Gastrocnemius medialis (tissue), 4 donors: ENCODE results near the gene PTER.

Experiments used
- POLR2A ChIP-seq, 2 donors: fragments of 450-650 bp; IDR thresholded peaks; one replicate each; pipeline ENCODE4 v1.6.1; 2017; ENCODE audit warnings: antibody characterized with exemption in 2 of 2, mild to moderate bottlenecking in 2 of 2, moderate library complexity in 2 of 2
- TF ChIP-seq, protein P1 (sequence below), 5 experiments: fragments of 450-650 bp in 3 of 5; fragments of 200-600 bp in 2 of 5; sonication (generic) in 2 of 5; IDR thresholded peaks in 4 of 5; conservative IDR thresholded peaks in 1 of 5; 1 replicate in 4 of 5; 2 replicates in 1 of 5; pipeline ENCODE4 v1.5.1; 2016 to 2019; ENCODE audit warnings: antibody characterized with exemption in 5 of 5, mild to moderate bottlenecking in 3 of 5, moderate library complexity in 3 of 5

DNA sequence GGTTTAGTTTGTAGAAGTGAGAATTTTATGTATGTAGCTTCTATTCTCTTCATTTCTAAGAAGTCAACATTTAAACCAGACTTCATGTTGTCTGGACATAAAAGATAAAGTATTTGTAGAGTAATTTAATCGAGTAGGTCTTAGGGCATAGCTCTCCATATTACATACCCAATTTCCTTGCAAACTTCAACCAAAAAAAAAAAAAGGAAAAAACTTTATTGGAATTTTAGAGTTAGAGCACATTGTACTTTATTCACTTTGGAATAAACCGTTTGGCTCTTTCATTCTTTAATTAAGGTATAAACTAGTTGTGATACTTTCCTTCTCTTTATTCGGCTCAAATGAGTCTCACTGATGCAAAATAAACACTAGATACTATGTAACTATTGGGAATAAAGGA lies 36.0 kb downstream of the PTER start:
- TF ChIP-seq, protein P1, sequence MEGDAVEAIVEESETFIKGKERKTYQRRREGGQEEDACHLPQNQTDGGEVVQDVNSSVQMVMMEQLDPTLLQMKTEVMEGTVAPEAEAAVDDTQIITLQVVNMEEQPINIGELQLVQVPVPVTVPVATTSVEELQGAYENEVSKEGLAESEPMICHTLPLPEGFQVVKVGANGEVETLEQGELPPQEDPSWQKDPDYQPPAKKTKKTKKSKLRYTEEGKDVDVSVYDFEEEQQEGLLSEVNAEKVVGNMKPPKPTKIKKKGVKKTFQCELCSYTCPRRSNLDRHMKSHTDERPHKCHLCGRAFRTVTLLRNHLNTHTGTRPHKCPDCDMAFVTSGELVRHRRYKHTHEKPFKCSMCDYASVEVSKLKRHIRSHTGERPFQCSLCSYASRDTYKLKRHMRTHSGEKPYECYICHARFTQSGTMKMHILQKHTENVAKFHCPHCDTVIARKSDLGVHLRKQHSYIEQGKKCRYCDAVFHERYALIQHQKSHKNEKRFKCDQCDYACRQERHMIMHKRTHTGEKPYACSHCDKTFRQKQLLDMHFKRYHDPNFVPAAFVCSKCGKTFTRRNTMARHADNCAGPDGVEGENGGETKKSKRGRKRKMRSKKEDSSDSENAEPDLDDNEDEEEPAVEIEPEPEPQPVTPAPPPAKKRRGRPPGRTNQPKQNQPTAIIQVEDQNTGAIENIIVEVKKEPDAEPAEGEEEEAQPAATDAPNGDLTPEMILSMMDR (IDR thresholded peaks at IDR 0.05 in 4 of 5, conservative IDR thresholded peaks at IDR 0.05 in 1 of 5), result no peak
- no peak for TF ChIP-seq POLR2A (IDR thresholded peaks at IDR 0.05)
